HEK293 (cell line): ENCODE measurements around the gene ARMC5.

Experiments
- CTCF ChIA-PET: fragments of 350-600 bp; formaldehyde crosslinking; extraction: SDS; loops from one replicate; lab custom pipeline; 2021; ENCODE audit warnings: antibody characterized with exemption; lab: Yijun Ruan, JAX
- POLR2A ChIA-PET: fragments of 300-600 bp; formaldehyde crosslinking; extraction: SDS; loops from one replicate; lab custom pipeline; 2020; ENCODE audit warnings: antibody characterized with exemption, inconsistent platforms; lab: Yijun Ruan, JAX
- H3K27ac ChIP-seq: fragments of 200-500 bp; sonication (Bioruptor generic); 2 replicates; pipeline ENCODE4 v1.5.1; 2014; ENCODE audit warnings: low read depth, low read length, control low read depth, inconsistent platforms; ENCODE audit errors: extremely low read depth
- H3K36me3 ChIP-seq, 2 experiments: fragments of 200-500 bp in 1 of 2; sonication (Bioruptor generic) in 1 of 2; 1 replicate in 1 of 2; 2 replicates in 1 of 2; pipeline ENCODE4 v1.5.1; 2014 to 2017; ENCODE audit warnings: inconsistent platforms in 2 of 2, low read length in 2 of 2; ENCODE audit not compliant: control insufficient read depth in 2 of 2, insufficient read depth in 1 of 2
- H3K4me1 ChIP-seq: fragments of 200-500 bp; sonication (Bioruptor generic); 2 replicates; pipeline ENCODE4 v1.5.1; 2014; ENCODE audit warnings: mild to moderate bottlenecking, low read length, inconsistent platforms; ENCODE audit not compliant: control insufficient read depth, insufficient read depth
- H3K4me3 ChIP-seq: 2 replicates; pipeline ENCODE4 v1.5.1; 2011; ENCODE audit warnings: low read depth, mild to moderate bottlenecking, control low read depth, low read length, moderate library complexity
- H3K9me3 ChIP-seq: fragments of 200-500 bp; sonication (Bioruptor generic); 2 replicates; pipeline ENCODE4 v1.5.1; 2014; ENCODE audit warnings: low read depth, low read length, inconsistent platforms; ENCODE audit not compliant: control insufficient read depth, insufficient read depth
- AEBP2 ChIP-seq: fragments of 450-650 bp; formaldehyde crosslinking; IDR thresholded peaks from 2 replicates; pipeline ENCODE4 v1.5.1; 2016; ENCODE audit warnings: missing biosample characterization, missing genetic modification characterization, borderline replicate concordance
- CTCF ChIP-seq: fragments of 450-650 bp; formaldehyde crosslinking; IDR thresholded peaks from 2 replicates; pipeline ENCODE4 v1.5.1; 2016; ENCODE audit warnings: missing biosample characterization, missing genetic modification characterization
- KLF17 ChIP-seq: fragments of 450-650 bp; formaldehyde crosslinking; IDR thresholded peaks from 2 replicates; pipeline ENCODE4 v1.5.1; 2016; ENCODE audit warnings: missing biosample characterization, missing genetic modification characterization
- PRDM4 ChIP-seq: fragments of 450-650 bp; formaldehyde crosslinking; IDR thresholded peaks from 2 replicates; pipeline ENCODE4 v1.5.1; 2017; ENCODE audit warnings: missing biosample characterization, missing genetic modification characterization
- ZBTB11 ChIP-seq: fragments of 450-650 bp; formaldehyde crosslinking; conservative IDR thresholded peaks from 2 replicates; pipeline ENCODE4 v1.5.1; 2016; ENCODE audit warnings: low read depth, missing biosample characterization, missing genetic modification characterization
- ZNF10 ChIP-seq: fragments of 450-650 bp; formaldehyde crosslinking; IDR thresholded peaks from 2 replicates; pipeline ENCODE4 v1.5.1; 2017; ENCODE audit warnings: missing biosample characterization, missing genetic modification characterization
- ZNF132 ChIP-seq: fragments of 450-650 bp; formaldehyde crosslinking; IDR thresholded peaks from 2 replicates; pipeline ENCODE4 v1.5.1; 2017; ENCODE audit warnings: missing biosample characterization, missing genetic modification characterization, borderline replicate concordance
- ZNF174 ChIP-seq: fragments of 450-650 bp; formaldehyde crosslinking; IDR thresholded peaks from 2 replicates; pipeline ENCODE4 v1.5.0; 2017; ENCODE audit warnings: missing biosample characterization, mild to moderate bottlenecking, missing genetic modification characterization
- ZNF280D ChIP-seq: fragments of 450-650 bp; formaldehyde crosslinking; IDR thresholded peaks from 2 replicates; pipeline ENCODE4 v1.5.1; 2016; ENCODE audit warnings: missing biosample characterization, missing genetic modification characterization
- ZNF335 ChIP-seq: fragments of 450-650 bp; formaldehyde crosslinking; conservative IDR thresholded peaks from 2 replicates; pipeline ENCODE4 v1.5.1; 2016; ENCODE audit warnings: missing biosample characterization, missing genetic modification characterization
- ZNF341 ChIP-seq: fragments of 450-650 bp; formaldehyde crosslinking; IDR thresholded peaks from 2 replicates; pipeline ENCODE4; 2016; ENCODE audit warnings: low read depth, missing biosample characterization, missing genetic modification characterization
- ZNF670 ChIP-seq: fragments of 450-650 bp; formaldehyde crosslinking; IDR thresholded peaks from 2 replicates; pipeline ENCODE4 v1.5.1; 2016; ENCODE audit warnings: missing biosample characterization, missing genetic modification characterization, low read depth

The ARMC5 gene

GRCh38 chr16:31461201-31461920 lies 2.1 kb downstream of the ARMC5 start (continued):
- TF ChIP-seq CTCF (tag by site-specific recombination) = no peak
- TF ChIP-seq ZNF670 (tag by site-specific recombination) = no peak
- TF ChIP-seq, all 188 proteins: peak for 0

- H3K4me3 ChIP-seq = no peak overlapping the region
- ChIA-PET POLR2A (no interaction called here), CTCF (interaction anchor here (1.3 kb wide), 1 partner anchor 479 kb away, joined by 3 read pairs; no protein-coding TSS in a partner anchor)
- H3K27ac ChIP-seq = no peak overlapping the region
- no peaks in the 10 kb centered on the region for H3K4me1 ChIP-seq
- H3K36me3 ChIP-seq = peaks cover 0 to 54% of the 10 kb centered on the region in 2 experiments; a peak in 2 of 3 replicates
- TF ChIP-seq KLF17 (no peak), ZBTB11 (tag by site-specific recombination) (no peak)
- TF ChIP-seq, all 188 proteins: peak for 0
- no peaks in the 10 kb centered on the region for H3K9me3 ChIP-seq
Measured at GRCh38 chr16:31461921-31462804, 2.9 kb downstream of the ARMC5 start.

GRCh38 chr16:31464348-31464769 lies 5.1 kb downstream of the ARMC5 start:
- ChIA-PET CTCF (no interaction called here), POLR2A (no interaction called here)
- H3K4me1 ChIP-seq = no peaks in the 10 kb centered on the region
- no peaks in the 10 kb centered on the region for H3K9me3 ChIP-seq
- H3K27ac ChIP-seq = no peak overlapping the region
- H3K36me3 ChIP-seq = peaks cover 0 to 49% of the 10 kb centered on the region in 2 experiments; a peak in 2 of 3 replicates
- H3K4me3 ChIP-seq = no peak overlapping the region
- TF ChIP-seq ZNF280D (no peak), PRDM4 (tag by site-specific recombination) (no peak), ZNF335 (tag by site-specific recombination) (no peak), ZNF341 (tag by site-specific recombination) (no peak), ZNF132 (tag by site-specific recombination) (no peak), ZNF174 (tag by site-specific recombination) (no peak), AEBP2 (tag by site-specific recombination) (no peak), ZNF10 (tag by site-specific recombination) (no peak), KLF17 (no peak)
